Myocyte (in vitro differentiated cells): ENCODE measurements around the gene DNAAF1. TPM values are rescaled to one million over a fixed set of nuclear protein-coding genes. Genes with fewer than 3 reads are reported as not detected.
"Not testable (repeated sequence)": the region's sequence is repeated elsewhere in the genome, so short reads cannot be mapped to it uniquely, and the experiment has no call there.

Experiments used
- DNase-seq: peaks from one replicate; pipeline ENCODE4 v3.0.0-alpha.2; 2012; ENCODE audit warnings: low read depth
- total RNA-seq: library from RNA; depleted of rRNA; stranded (reverse); fragments of >200 nt; gene quantifications from 2 replicates; pipeline ENCODE4 v1.2.3, GENCODE V29; 2014

Gene DNAAF1
- total RNA-seq, 1 donor from 2014 or later, result not detected

GRCh38 chr16:84182680-84183571 lies 37.8 kb downstream of the DNAAF1 start:
- DNase-seq, result no peak

DNA sequence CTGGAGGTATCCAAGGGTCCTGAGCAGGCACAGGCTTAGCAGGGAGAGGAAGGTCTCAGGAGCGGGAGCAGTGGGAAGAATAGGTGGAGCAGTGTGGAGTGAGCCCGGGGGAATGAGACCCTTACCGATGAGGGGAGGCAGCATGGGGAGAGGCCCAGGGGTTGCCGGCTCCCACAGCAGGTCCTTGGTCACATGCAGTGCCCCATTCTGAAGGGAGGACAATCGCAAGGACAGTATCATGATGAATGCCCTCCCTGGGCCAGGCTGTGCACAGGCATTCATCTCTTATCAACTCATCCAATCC lies 38.4 kb downstream of the DNAAF1 start:
- DNase-seq, result no peak

DNA sequence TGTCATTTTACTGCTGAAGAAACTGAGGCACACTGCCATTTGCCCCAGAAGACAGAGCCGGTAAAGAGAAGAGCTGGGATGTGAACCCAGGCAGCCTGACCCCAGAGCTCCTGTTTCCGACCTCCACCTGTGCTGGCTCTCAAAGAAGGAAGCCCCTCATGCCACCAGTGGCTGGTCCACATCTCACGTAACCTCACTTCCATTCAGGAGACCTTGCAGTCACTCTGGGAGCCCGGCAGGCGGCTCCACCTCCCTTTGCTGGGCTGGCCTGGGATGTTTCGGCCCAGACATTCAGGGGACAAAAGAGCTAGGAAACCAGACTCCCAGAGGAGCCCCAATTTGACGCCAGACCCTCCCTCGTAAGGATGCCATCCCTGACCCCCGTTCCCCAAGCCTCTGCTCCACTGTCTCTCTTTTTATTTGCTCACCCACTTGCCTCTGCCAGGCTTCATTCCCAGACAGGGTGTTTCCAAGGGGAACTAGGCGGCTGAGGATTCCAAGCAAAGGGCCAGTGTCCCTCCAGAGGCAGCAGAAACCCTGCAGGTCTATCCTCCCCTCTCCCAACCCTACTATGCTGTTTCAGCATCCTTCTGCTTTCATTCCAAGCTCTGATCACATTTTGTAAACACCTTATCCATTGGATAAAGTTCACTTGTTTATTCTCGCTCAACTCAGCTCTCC lies 38.9 kb downstream of the DNAAF1 start:
- DNase-seq, result no peak

DNA sequence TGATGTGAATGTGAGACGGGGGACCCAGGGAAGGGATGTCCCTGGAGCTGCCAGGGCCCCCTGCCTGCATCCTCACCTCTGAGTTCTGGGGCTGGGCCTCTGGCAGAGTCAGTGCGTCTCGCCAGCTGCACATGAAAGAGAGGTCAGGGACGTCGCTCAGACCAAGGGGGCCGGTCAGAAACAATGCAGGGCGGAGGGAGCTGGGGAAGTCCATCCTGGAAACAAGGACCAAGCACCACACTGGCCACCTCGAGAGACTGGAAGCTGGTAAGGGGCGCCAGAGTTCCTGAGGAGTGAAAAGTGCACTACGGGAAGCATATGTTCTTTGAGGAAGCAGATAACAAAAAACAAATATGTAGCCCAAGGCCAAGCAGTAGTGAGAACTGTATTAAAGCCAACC lies 39.7 kb downstream of the DNAAF1 start:
- DNase-seq, result no peak

DNA sequence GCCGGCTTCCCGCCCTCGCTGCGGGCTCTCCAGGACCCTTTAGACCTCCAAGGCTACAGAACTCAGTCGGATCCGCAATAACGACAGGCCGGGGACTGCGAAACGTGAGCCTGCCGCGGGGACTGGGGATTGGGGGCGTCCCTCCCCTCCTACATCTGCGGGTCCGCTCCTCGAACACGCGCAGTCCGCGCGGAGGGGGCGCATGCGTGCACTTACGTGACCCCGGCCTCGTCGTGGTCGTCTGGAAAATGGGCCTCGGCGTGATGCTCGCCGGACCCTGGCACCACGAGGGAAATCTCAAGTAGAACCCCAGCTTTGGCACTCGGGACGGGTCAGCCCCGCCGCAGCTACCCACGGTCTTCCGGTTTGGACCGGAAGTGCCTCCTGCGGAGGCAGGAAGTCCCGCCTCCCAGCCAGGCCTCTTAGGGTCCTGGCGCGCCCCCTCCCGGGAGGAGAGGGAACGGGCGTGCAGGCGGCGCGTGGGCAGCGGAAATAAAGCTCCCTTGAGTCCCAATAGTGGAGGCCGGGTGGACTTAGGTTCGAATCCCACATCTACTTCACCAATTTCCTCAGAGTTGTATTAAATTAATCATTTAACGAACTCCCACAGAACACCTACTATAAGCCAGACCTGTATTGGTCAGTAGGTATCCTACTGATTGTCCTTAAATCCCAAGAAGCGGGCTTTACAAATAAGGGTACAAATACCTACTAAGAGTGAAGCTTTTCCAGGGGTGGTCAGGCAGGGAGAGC lies 41.8 kb downstream of the DNAAF1 start, which contains the start of gene TAF1C:
TAF1C (minus strand) TSS at position 373 of the 753 bp plus-strand sequence. CDS start 2,069 bp downstream, outside the sequence.
- peak; percentile 96 for DNase-seq

- DNase-seq, result no peak
Observed at GRCh38 chr16:84190731-84191388, 45.8 kb downstream of the DNAAF1 start, which contains the start of gene ADAD2. ADAD2 (plus strand) TSS chr16:84191157; CDS start chr16:84191231, 74 bp downstream.

- no peak for DNase-seq
Observed at GRCh38 chr16:84191466-84191865, 46.4 kb downstream of the DNAAF1 start.

- DNase-seq, result no peak
Observed at GRCh38 chr16:84193480-84193879, 48.4 kb downstream of the DNAAF1 start.

DNA sequence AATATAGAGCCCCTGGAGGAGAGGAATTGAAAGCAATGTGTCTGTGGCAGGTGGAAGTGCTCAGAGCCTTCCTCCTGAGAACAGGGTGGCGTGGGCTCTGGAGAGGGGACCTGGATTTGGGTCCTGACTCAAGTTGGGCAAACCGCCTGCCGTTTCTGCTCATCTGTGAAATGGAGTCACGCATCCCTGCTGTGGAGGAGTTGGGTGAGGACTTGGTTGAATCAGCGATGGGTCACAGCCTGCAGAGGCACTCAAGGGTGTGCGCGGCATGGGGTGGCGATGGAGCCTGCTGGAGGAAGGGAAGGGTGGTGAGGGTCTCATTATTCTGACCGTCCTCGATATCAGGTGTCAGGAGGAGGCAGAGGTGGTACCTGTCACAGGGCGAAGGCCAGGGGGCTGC lies 48.9 kb downstream of the DNAAF1 start:
- no peak for DNase-seq

GRCh38 chr16:84194470-84195200 lies 49.5 kb downstream of the DNAAF1 start:
- no peak for DNase-seq

- DNase-seq, result no peak
Observed at GRCh38 chr16:84195201-84196093, 50.3 kb downstream of the DNAAF1 start.

DNA sequence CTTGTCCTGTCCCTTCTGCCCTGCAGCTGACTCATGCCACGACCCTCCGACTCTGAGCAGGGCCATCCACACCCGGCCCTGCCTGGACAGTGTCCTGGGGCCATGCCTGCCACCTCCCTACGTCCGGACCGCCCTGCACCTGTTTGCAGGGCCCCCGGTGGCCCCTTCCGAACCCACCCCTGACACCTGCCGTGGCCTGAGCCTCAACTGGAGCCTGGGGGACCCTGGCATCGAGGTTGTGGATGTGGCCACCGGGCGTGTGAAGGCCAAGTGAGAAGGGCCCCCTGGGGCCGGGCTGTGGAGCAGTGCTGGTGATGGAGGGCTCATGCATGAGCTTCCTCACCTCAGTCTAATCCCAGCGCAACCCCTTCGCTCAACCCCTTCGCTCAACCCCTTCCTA lies 51.0 kb downstream of the DNAAF1 start:
- no peak for DNase-seq

GRCh38 chr16:84196727-84197394 lies 51.8 kb downstream of the DNAAF1 start:
- no peak for DNase-seq

- no peak for DNase-seq
Observed at GRCh38 chr16:84197466-84198128, 52.5 kb downstream of the DNAAF1 start.

GRCh38 chr16:84198401-84198800 lies 53.3 kb downstream of the DNAAF1 start:
- peak; percentile 59 for DNase-seq

DNA sequence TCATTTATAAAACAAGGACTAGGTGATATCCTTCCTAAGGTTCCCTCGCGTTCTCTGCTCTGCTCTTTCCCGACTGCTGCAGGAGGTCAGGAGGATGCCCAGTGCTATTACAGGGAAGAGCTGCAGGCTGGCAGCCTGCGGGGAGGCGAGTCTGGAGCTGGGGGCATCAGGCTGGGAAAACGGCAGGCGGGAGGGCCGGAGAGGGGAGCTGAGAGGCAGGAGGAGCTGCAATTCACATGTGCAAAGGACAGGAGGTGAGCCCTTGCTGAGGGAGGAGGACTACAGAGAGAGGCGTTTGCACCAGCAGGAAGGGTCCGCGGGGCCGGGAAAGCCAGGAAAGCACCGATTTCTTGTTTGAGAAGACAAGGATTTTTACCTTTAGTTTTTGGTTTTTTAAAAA lies 54.0 kb downstream of the DNAAF1 start:
- no peak for DNase-seq

DNA sequence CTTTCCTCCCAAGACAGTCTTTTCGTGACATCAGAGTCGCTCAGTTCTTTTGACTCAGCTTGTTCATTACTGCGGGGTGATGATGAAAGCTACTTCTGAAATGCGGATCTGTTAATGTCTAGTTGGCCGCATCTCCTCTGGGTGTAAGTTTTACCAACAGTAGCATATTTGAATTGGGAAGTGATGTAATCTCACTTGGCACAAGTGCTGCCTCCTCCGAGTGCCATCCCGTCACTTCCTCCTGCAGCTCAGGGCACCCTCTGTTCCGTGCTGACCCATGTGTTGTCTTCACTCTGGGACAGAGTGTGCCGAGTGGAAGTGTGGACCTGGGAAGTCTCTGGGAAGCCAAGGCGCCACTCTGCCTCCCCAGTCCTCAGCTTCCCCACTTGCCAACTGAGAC lies 54.8 kb downstream of the DNAAF1 start:
- no peak for DNase-seq

DNA sequence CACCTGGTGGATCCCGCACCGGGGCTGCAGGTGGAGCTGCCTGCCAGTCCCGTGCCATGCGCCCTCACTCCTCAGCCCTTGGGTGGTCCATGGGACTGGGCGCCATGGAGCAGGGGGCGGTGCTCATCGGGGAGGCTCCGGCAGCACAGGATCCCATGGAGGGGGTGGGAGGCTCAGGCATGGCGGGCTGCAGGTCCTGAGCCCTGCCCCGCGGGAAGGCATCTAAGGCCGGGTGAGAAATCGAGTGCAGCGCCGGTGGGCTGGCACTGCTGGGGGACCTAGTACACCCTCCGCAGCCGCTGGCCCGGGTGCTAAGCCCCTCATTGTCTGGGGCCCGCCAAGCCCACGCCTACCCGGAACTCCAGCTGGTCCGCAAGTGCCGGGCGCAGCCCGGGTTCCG lies 59.4 kb downstream of the DNAAF1 start:
- not testable (repeated sequence) for DNase-seq
